Medulla oblongata (tissue), 1 donor: ENCODE measurements around the gene ECT2L.
"Not testable (repeated sequence)": the region's sequence is repeated elsewhere in the genome, so short reads cannot be mapped to it uniquely, and the experiment has no call there.

Experiments used
- DNase-seq: peaks from one replicate; pipeline ENCODE4 v3.0.0-alpha.2; 2015; ENCODE audit errors: extremely low spot score

ECT2L gene

DNA sequence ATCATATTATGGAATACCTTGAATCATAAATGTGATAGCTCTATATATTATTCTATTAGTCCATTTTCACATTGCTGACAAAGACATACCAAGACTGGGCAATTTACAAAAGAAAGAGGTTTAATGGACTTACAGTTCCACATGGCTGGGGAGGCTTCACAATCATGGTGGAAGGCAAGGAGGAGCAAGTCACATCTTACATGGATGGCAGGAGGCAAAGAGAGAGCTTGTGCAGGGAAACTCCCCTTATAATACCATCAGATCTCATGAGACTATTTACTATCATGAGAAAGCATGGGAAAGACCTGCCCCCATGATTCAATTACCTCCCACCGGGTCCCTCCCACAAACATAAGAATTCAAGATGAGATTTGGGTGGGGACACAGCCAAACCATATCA, 141.0 kb downstream of the ECT2L start:
- not testable (repeated sequence) for DNase-seq

DNA sequence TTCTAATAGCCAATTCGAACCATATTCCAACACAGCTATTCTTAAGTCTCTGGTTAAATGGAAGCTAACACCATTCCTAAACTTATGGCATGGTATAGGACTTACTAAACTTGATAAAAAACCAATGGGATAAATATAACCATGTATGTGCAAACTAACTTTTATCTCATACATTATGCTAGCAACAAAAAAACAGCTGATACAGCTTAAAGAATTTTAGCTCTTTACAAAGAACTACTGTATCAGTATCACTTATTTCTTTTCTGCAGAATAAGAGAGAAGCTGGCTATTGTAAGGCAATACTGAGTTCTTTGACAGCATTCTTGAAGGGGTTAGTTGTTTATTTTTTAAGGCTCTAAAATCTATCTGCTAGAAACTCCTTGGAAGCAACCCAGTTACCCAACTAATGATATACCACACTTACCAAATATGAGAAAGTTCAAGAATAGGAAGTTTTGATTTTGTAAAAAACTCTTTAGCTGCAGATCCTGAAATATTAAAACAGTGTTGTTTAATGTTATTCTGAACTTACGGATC, 147.3 kb downstream of the ECT2L start:
- no peak for DNase-seq

DNA sequence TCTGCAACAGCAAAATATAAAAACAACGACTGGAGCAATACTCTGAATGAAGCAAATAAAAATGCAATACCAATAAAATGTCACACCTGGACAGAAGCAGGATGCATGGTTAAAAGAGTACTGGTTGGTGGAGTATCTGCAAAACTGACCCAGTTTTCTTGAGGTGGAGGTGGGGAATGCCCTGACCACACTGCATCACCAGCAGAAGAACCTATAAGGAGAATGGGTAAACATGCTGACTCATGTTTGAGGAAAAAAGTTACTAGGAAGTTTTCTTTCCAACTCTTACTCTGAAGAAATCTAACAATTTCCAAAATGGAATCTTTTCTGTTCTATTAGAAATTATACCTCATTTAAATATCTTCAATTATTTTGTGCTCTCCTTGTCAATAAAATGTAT, 148.5 kb downstream of the ECT2L start:
- no peak for DNase-seq

DNA sequence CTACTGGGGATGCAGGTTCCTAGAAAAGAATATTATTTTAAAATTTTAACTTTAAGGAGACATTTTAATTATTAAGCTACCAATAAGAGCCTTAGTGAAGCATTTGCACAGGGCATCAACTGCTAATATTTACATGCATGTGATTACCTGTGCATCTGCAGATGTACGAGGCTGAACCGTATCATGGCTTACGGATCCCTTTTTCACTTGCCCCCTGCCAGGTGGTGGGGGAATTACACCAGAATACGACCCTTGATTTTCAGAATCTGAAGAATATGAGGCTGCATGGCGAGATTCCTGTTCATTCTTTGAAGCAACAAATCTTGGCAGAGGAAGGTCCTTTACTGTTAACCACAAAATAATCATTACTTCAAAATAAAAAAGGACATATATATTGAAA, 149.5 kb downstream of the ECT2L start:
- DNase-seq, result no peak

DNA sequence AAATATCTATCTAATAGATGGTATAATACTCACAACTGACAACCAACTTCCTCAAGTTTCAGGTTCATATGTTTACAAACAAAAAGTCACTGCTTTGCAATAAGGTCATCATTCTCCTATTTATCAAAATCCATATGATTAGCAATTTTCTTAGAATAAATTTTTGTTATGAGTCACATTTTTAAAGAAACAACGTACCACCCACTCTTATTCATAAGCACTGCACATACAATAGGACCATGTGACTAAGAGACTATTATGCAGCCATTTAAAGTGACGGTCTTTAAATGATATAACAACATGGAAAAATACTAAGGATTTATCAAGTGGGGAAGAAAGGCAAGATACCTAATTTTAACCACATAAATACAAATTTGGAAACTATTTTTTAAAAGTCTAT, 152.1 kb downstream of the ECT2L start:
- no peak for DNase-seq

DNA sequence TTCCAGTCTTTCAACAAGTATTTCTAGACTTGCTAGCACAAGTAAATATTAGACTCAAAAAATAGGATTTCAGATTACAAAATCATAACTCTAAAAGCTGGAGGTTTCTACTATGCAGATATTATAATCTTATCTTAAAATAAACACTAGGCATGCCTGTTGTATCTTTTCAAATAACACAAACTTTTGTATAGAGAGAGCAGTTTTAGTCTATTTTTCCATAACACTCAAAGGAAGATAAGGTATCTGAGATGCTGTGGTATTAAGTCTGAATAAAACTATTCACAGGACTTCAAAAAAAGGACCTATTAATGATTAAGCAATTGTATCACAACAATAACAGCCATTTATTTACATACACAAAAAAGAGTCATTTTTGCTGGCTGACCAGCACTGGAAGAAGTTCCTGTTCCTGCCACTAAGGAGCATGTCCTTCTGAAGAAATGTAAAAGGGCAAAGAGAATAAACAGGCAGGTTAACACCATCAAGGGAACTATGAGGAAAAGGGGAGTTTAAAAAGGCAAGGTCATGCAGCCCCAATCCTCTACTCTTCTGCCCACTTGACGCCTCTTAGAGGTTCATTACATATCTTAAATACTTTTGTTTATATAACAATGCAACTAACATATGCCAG, 152.8 kb downstream of the ECT2L start:
- no peak for DNase-seq

DNA sequence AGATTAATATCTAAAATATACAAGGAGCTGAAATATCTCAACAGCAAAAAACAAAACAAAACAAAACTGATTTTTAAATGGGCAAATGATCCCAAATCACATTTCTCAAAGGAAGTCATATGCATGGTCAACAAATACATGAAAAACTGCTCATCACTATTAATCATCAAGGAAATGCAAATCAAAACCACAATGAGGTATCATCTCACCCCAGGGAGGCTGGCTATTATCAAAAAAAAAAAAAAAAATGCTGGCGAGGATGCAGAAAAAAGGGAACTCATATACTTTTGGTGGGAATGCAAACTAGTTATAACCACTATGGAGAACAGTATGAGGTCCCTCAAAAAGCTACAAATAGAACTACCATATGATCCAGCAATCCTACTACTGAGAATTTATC, 157.6 kb downstream of the ECT2L start:
- no peak for DNase-seq
